Natural killer cell (primary cell): ENCODE measurements around the gene TOGARAM2. TPM values are rescaled to one million over a fixed set of nuclear protein-coding genes. Genes with fewer than 3 reads are reported as not detected.

ENCODE experiments used
- ATAC-seq, 3 donors: fragments of 150-1000 bp in 2 of 3; fragments of 200-7000 bp in 1 of 3; cut with Tn5 transposase; 1 replicate in 1 of 3; 2 replicates in 2 of 3; pipeline ENCODE4 v1.10.0; 2021; ENCODE audit warnings: mild to moderate bottlenecking in 2 of 3, moderate library complexity in 2 of 3
- DNase-seq, 2 donors: peaks; one replicate each; pipeline versions ENCODE4 v3.0.0 to v3.0.0-alpha.2; 2013 to 2021; ENCODE audit warnings: mixed read lengths in 1 of 2
- H3K27ac ChIP-seq: one replicate; pipeline ENCODE4 v1.5.1; 2013; ENCODE audit warnings: mild to moderate bottlenecking, low read length
- H3K27me3 ChIP-seq: one replicate; pipeline ENCODE4 v1.6.1; 2013; ENCODE audit warnings: low read length; ENCODE audit not compliant: control insufficient read depth, insufficient read depth
- H3K36me3 ChIP-seq: one replicate; pipeline ENCODE4 v1.6.1; 2013; ENCODE audit warnings: low read length; ENCODE audit not compliant: control insufficient read depth, insufficient read depth
- H3K4me1 ChIP-seq: one replicate; pipeline ENCODE4 v1.6.1; 2013; ENCODE audit warnings: low read length; ENCODE audit not compliant: control insufficient read depth, insufficient read depth
- H3K4me3 ChIP-seq: one replicate; pipeline ENCODE4 v1.5.1; 2013; ENCODE audit warnings: low read length
- H3K9me3 ChIP-seq: one replicate; pipeline ENCODE4 v1.6.1; 2013; ENCODE audit warnings: low read length; ENCODE audit not compliant: control insufficient read depth, insufficient read depth
- H3K27ac Mint-ChIP-seq, 2 donors: one replicate each; pipeline ENCODE4 v1.8.0; 2022; ENCODE audit warnings: mild to moderate bottlenecking in 2 of 2, mixed read lengths in 2 of 2, moderate library complexity in 1 of 2
- H3K27me3 Mint-ChIP-seq, 2 donors: one replicate each; pipeline ENCODE4 v1.8.0; 2022; ENCODE audit warnings: low read depth in 2 of 2, mixed read lengths in 2 of 2
- H3K36me3 Mint-ChIP-seq: one replicate; pipeline ENCODE4 v1.8.0; 2022; ENCODE audit warnings: mixed read lengths
- H3K4me1 Mint-ChIP-seq, 2 donors: one replicate each; pipeline ENCODE4 v1.8.0; 2022; ENCODE audit warnings: mixed read lengths in 2 of 2
- H3K4me3 Mint-ChIP-seq: one replicate; pipeline ENCODE4 v1.8.0; 2022; ENCODE audit warnings: mild to moderate bottlenecking, moderate library complexity, mixed read lengths
- H3K9me3 Mint-ChIP-seq, 2 donors: one replicate each; pipeline ENCODE4 v1.8.0; 2022; ENCODE audit warnings: mixed read lengths in 2 of 2
- CTCF ChIP-seq: fragments of 200-600 bp; IDR thresholded peaks from one replicate; pipeline ENCODE4 v1.8.0; 2022; ENCODE audit warnings: antibody characterized with exemption
- WGBS: methylation state at CpG from one replicate; pipeline ENCODE4 v1.1.7; 2013; ENCODE audit warnings: missing lambda C conversion rate; ENCODE audit not compliant: insufficient coverage; 5-methylcytosine and 5-hydroxymethylcytosine counted together
- intact Hi-C: fragments of 100-400 bp; cut with micrococcal nuclease; formaldehyde crosslinking; loops from one replicate; pipeline ENCODE4 v1.14.2; 2022
- total RNA-seq, 4 donors: library from RNA; stranded (reverse); fragments of 120-200 nt in 1 of 4; gene quantifications; one replicate each; pipeline versions ENCODE4 v1.2.3 to v1.2.4, GENCODE V29; 2013 to 2022

TOGARAM2 gene
- total RNA-seq, 3 donors from 2014 or later (not counting 1 experiment from before 2014, with no cell fraction given), result 25.9 to 53.2 (median 30.8) TPM

- Mint-ChIP-seq H3K27me3 (no peaks in the 10 kb centered on the region), H3K4me1 (peaks cover 69 to 71% of the 10 kb centered on the region in 2 donors), H3K27ac (peak overlapping the region; percentile 100), H3K9me3 (no peaks in the 10 kb centered on the region), H3K4me3 (no peak overlapping the region), H3K36me3 (peaks cover 9% of the 10 kb centered on the region)
- no peak overlapping the region for H3K4me3 ChIP-seq
- no peak for DNase-seq
- peaks cover 57% of the 10 kb centered on the region for H3K4me1 ChIP-seq
- intact Hi-C loops, result loop anchor here (10.0 kb wide), 4 partner anchors 193 to 1207 kb away; no protein-coding TSS in a partner anchor
- no peaks in the 10 kb centered on the region for H3K27me3 ChIP-seq
- peak overlapping the region; percentile 100 for H3K27ac ChIP-seq
- peaks cover 4% of the 10 kb centered on the region for H3K36me3 ChIP-seq
- H3K9me3 ChIP-seq, result no peaks in the 10 kb centered on the region
- no peak for TF ChIP-seq CTCF
- 92% methylated on average over 19 of the region's 19 CpGs for WGBS
- no peak for ATAC-seq
Measured at GRCh38 chr2:29017716-29018435, 36.8 kb downstream of the TOGARAM2 start.

- Mint-ChIP-seq H3K9me3 (no peaks in the 10 kb centered on the region), H3K4me3 (no peak overlapping the region), H3K4me1 (peaks cover 29 to 31% of the 10 kb centered on the region in 2 donors), H3K36me3 (peaks cover 10% of the 10 kb centered on the region), H3K27ac (peak overlapping the region in 1 of 2 donors; percentile 45), H3K27me3 (no peaks in the 10 kb centered on the region)
- 97% methylated on average over 11 of the region's 11 CpGs for WGBS
- H3K36me3 ChIP-seq, result peaks cover 14% of the 10 kb centered on the region
- H3K4me1 ChIP-seq, result peaks cover 17% of the 10 kb centered on the region
- no peaks in the 10 kb centered on the region for H3K27me3 ChIP-seq
- H3K9me3 ChIP-seq, result no peaks in the 10 kb centered on the region
- intact Hi-C loops, result no loop called here
- DNase-seq (no peak), ATAC-seq (no peak)
- no peak overlapping the region for H3K27ac ChIP-seq
- no peak for TF ChIP-seq CTCF
- H3K4me3 ChIP-seq, result no peak overlapping the region
Measured at GRCh38 chr2:29021886-29022285, 40.8 kb downstream of the TOGARAM2 start.

GRCh38 chr2:29022679-29023078 lies 41.6 kb downstream of the TOGARAM2 start:
- 91% methylated on average over 6 of the region's 6 CpGs for WGBS
- Mint-ChIP-seq H3K27me3 (no peaks in the 10 kb centered on the region), H3K9me3 (no peaks in the 10 kb centered on the region), H3K36me3 (peaks cover 16% of the 10 kb centered on the region), H3K4me3 (no peak overlapping the region), H3K4me1 (peaks cover 25 to 28% of the 10 kb centered on the region in 2 donors), H3K27ac (no peak overlapping the region)
- Histone ChIP-seq H3K4me3 (no peak overlapping the region), H3K27me3 (no peaks in the 10 kb centered on the region), H3K4me1 (peaks cover 9% of the 10 kb centered on the region), H3K36me3 (peaks cover 17% of the 10 kb centered on the region), H3K27ac (no peak overlapping the region), H3K9me3 (no peaks in the 10 kb centered on the region)
- no peak for DNase-seq
- no peak for TF ChIP-seq CTCF
- intact Hi-C loops, result no loop called here
- ATAC-seq, result no peak
